Measurements from ENCODE around the gene PLPP1.

DNA sequence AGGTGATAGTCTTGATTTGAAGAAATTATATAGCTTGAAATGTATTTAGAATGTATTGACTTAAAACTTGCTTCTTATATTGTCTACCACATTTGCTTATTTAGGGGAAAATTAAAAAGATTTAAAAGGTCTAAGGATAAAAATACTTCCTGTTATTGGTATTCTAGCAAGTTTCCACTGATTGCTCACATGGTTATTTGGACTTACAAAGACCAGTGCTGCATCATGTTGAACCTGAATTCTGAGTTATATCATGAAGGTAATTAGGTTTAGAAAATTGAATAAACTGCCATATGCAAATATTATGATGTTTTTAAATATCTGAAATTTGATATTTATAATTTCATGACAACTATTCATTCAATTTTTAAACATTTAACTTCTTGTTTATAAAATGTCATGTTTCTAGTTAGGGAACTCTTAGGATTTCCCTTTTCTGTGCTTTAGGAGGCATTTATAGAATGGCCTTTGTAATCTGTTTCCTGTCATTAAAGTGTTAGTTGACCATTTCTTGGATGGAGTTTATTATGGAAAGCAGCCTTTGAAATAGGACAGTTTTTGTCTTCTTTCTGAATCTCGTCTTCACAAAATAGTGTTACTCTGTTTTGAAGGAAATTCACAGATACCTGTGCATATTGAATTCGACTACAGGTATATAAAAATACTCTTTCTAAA is 141.1 kb downstream of the PLPP1 start:
- TF ChIP-seq, protein P1, sequence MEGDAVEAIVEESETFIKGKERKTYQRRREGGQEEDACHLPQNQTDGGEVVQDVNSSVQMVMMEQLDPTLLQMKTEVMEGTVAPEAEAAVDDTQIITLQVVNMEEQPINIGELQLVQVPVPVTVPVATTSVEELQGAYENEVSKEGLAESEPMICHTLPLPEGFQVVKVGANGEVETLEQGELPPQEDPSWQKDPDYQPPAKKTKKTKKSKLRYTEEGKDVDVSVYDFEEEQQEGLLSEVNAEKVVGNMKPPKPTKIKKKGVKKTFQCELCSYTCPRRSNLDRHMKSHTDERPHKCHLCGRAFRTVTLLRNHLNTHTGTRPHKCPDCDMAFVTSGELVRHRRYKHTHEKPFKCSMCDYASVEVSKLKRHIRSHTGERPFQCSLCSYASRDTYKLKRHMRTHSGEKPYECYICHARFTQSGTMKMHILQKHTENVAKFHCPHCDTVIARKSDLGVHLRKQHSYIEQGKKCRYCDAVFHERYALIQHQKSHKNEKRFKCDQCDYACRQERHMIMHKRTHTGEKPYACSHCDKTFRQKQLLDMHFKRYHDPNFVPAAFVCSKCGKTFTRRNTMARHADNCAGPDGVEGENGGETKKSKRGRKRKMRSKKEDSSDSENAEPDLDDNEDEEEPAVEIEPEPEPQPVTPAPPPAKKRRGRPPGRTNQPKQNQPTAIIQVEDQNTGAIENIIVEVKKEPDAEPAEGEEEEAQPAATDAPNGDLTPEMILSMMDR (IDR thresholded peaks at IDR 0.05), result no peak
- no peak for TF ChIP-seq POLR2A (IDR thresholded peaks at IDR 0.05)

Data from right lobe of liver (tissue), 4 donors.